Parathyroid adenoma (tissue), 2 donors: ENCODE results near the gene SPATA2L.
"Not testable (repeated sequence)": the region's sequence is repeated elsewhere in the genome, so short reads cannot be mapped to it uniquely, and the experiment has no call there.

ENCODE experiments used
- H2AFZ ChIP-seq: fragments of 300-600 bp; sonication (generic); one replicate; pipeline ENCODE4 v1.7.0; 2017; ENCODE audit warnings: antibody characterized with exemption, mild to moderate bottlenecking
- H3K27ac ChIP-seq: fragments of 300-600 bp; sonication (generic); one replicate; pipeline ENCODE4 v1.7.0; 2017
- H3K27me3 ChIP-seq: fragments of 300-600 bp; sonication (generic); one replicate; pipeline ENCODE4 v1.7.0; 2017; ENCODE audit warnings: low read length; ENCODE audit not compliant: control insufficient read depth, insufficient read depth
- H3K36me3 ChIP-seq: fragments of 300-600 bp; sonication (generic); one replicate; pipeline ENCODE4 v1.7.0; 2017; ENCODE audit warnings: low read length; ENCODE audit not compliant: control insufficient read depth, insufficient read depth
- H3K4me1 ChIP-seq: fragments of 300-600 bp; sonication (generic); one replicate; pipeline ENCODE4 v1.7.0; 2017; ENCODE audit warnings: control low read depth
- H3K4me2 ChIP-seq: fragments of 300-600 bp; sonication (generic); one replicate; pipeline ENCODE4 v1.7.0; 2017; ENCODE audit warnings: low read length
- H3K4me3 ChIP-seq: fragments of 300-600 bp; sonication (generic); one replicate; pipeline ENCODE4 v1.7.0; 2017; ENCODE audit warnings: low read depth, low read length
- H3K79me2 ChIP-seq: fragments of 300-600 bp; sonication (generic); one replicate; pipeline ENCODE4 v1.7.0; 2017; ENCODE audit warnings: control low read depth
- H3K9ac ChIP-seq: fragments of 300-600 bp; sonication (generic); one replicate; pipeline ENCODE4 v1.7.0; 2017; ENCODE audit warnings: mild to moderate bottlenecking
- H3K9me3 ChIP-seq: fragments of 300-600 bp; sonication (generic); one replicate; pipeline ENCODE4 v1.7.0; 2017; ENCODE audit warnings: low read length; ENCODE audit not compliant: control insufficient read depth
- TF ChIP-seq, protein P1 (sequence below): fragments of 300-600 bp; sonication (generic); IDR thresholded peaks from one replicate; pipeline ENCODE4 v1.7.0; 2017; ENCODE audit warnings: antibody characterized with exemption, mild to moderate bottlenecking
- donor health status: primary hyperparathyroidism.

The SPATA2L gene

DNA sequence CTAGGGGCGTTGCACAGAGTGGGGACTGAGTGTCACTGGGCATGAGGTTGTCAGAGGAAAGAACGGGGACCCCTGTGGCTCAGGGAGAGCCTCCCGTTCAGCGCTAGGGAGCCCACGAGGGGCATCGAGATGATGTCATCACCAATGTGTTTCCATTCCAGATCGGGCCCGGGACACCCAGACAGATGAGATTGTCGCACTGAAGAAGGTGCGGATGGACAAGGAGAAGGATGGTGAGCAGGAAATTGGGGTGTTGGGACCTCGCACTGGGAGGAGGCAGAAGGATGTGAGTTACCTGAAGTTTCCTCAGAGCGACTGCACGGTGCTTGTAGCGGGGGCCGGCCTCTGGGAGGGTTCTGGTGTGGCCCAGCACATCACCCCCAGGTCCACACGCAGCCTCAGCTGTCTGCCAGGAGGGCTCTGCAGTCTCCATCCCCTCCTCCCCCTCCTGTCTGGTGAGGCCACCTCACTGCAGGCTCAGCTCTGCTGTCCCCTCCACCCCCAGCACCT is 11.1 kb downstream of the SPATA2L start:
- Histone ChIP-seq H3K36me3 (no peaks in the 10 kb centered on the region), H3K4me3 (no peak overlapping the region), H3K79me2 (peaks cover 20% of the 10 kb centered on the region), H3K9me3 (no peaks in the 10 kb centered on the region), H3K27ac (no peak overlapping the region), H2AFZ (no peak overlapping the region), H3K4me1 (peaks cover 5% of the 10 kb centered on the region), H3K4me2 (no peak overlapping the region), H3K9ac (no peak overlapping the region), H3K27me3 (no peaks in the 10 kb centered on the region)
- TF ChIP-seq, protein P1, sequence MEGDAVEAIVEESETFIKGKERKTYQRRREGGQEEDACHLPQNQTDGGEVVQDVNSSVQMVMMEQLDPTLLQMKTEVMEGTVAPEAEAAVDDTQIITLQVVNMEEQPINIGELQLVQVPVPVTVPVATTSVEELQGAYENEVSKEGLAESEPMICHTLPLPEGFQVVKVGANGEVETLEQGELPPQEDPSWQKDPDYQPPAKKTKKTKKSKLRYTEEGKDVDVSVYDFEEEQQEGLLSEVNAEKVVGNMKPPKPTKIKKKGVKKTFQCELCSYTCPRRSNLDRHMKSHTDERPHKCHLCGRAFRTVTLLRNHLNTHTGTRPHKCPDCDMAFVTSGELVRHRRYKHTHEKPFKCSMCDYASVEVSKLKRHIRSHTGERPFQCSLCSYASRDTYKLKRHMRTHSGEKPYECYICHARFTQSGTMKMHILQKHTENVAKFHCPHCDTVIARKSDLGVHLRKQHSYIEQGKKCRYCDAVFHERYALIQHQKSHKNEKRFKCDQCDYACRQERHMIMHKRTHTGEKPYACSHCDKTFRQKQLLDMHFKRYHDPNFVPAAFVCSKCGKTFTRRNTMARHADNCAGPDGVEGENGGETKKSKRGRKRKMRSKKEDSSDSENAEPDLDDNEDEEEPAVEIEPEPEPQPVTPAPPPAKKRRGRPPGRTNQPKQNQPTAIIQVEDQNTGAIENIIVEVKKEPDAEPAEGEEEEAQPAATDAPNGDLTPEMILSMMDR, result no peak

- H3K9ac ChIP-seq, H3K4me2 ChIP-seq, H3K4me3 ChIP-seq, H3K27ac ChIP-seq, H2AFZ ChIP-seq, H3K36me3 ChIP-seq, H3K4me1 ChIP-seq, H3K9me3 ChIP-seq, H3K27me3 ChIP-seq: not testable (repeated sequence)
- H3K79me2 ChIP-seq, result peaks cover 20% of the 10 kb centered on the region
Measured at GRCh38 chr16:89689621-89690020, 11.9 kb downstream of the SPATA2L start.

DNA sequence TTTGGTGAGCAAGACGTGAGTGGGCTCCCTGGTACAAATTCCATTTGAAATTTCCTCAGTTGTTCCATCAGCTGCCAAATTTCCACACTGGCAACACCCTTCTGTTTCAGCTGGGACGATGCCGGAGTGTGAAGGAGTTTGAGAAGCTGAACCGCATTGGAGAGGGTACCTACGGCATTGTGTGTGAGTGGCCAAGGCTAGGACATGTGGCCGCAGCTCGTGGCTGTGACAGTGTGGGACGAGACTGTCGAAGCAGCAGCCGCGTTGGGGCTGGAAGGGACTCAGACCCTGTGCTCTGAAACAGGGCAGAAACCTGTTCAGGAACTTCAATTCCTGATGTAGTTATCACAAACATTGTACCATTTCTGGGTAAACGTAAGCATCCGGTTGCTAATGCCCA is 12.4 kb downstream of the SPATA2L start:
- no peak overlapping the region for H3K9ac ChIP-seq
- H3K27ac ChIP-seq, result no peak overlapping the region
- peaks cover 5% of the 10 kb centered on the region for H3K4me1 ChIP-seq
- no peak overlapping the region for H3K4me2 ChIP-seq
- H3K27me3 ChIP-seq, result no peaks in the 10 kb centered on the region
- no peaks in the 10 kb centered on the region for H3K36me3 ChIP-seq
- H3K79me2 ChIP-seq, result peaks cover 20% of the 10 kb centered on the region
- H3K4me3 ChIP-seq, result no peak overlapping the region
- TF ChIP-seq, protein P1, result no peak
- H2AFZ ChIP-seq, result no peak overlapping the region
- no peaks in the 10 kb centered on the region for H3K9me3 ChIP-seq

DNA sequence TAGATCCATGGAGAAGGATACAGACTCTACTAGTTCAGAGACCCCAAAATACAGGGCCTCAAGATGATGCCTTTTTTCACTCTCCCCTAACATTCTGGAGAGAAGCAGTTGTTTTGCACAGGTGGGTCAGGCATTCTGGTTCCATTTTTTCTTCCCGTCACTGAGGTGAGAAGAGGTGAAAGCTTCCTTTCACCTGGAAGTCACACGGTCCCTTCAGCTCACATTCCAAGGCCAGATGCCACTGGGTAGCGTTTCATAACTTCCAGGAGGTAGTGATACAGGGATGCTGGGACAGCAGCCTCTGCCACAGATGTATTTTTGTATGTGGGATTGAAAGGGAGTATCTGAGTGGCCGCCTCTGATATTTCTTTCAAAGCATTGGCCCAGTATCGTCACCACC is 13.1 kb downstream of the SPATA2L start:
- no peaks in the 10 kb centered on the region for H3K36me3 ChIP-seq
- TF ChIP-seq, protein P1, result no peak
- H3K9ac ChIP-seq, result no peak overlapping the region
- H3K4me1 ChIP-seq, result peaks cover 5% of the 10 kb centered on the region
- no peak overlapping the region for H2AFZ ChIP-seq
- no peak overlapping the region for H3K4me3 ChIP-seq
- H3K79me2 ChIP-seq, result peaks cover 20% of the 10 kb centered on the region
- H3K4me2 ChIP-seq, result no peak overlapping the region
- no peaks in the 10 kb centered on the region for H3K27me3 ChIP-seq
- H3K27ac ChIP-seq, result no peak overlapping the region
- no peaks in the 10 kb centered on the region for H3K9me3 ChIP-seq

DNA sequence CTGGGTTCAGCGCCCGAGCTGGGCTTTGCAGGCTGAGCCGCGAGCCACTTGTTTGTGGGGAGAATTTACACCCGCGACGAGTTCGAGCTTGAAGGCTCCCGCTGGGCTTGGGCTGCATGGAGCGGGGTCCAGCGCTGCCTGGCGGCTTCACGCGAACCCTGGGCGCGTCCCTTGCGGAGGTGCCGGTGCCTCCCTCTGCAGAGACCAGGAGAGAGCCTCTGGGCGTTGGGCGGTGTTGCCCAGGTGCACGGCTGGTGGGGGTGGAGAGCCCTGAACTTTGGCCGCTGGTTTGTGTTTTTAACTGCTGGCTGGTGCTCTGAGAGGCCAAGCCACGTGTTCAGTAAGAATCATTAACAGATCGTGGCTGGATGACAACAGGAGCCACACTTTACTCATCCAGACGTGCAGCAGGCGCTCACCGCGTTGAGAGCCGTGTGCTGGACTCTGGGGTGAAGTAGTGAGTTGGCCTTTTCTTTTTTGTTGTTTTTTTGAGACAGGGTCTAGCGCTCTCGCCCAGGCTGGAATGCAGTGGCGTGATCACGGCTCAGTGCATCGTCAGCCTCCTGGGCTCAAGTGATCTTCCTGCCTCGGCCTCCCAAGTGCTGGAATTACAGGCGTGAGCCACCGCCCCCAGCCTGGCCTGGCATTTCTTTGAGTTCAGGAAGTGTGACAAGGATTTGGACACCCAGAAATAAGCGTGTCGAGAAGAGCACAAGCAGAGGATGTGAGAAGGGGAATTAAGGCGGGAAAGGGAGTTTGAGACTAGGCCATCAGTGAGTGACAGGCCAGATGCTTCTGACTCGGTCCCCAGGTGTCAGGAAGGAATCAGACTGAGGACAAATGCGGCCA is 14.2 kb downstream of the SPATA2L start:
- Histone ChIP-seq H3K4me2 (peak overlapping the region; percentile 90), H3K36me3 (no peaks in the 10 kb centered on the region), H3K27ac (peak overlapping the region; percentile 66), H3K9ac (no peak overlapping the region), H3K79me2 (peaks cover 20% of the 10 kb centered on the region), H3K4me3 (peak overlapping the region; percentile 67), H3K9me3 (no peaks in the 10 kb centered on the region), H3K27me3 (no peaks in the 10 kb centered on the region), H3K4me1 (peaks cover 5% of the 10 kb centered on the region), H2AFZ (peak overlapping the region; percentile 88)
- TF ChIP-seq, protein P1, result no peak
